HEK293 (cell line): ENCODE results near the gene TMEM184B.

Experiments used
- CTCF ChIA-PET: fragments of 350-600 bp; formaldehyde crosslinking; extraction: SDS; loops from one replicate; lab custom pipeline; 2021; ENCODE audit warnings: antibody characterized with exemption; lab: Yijun Ruan, JAX
- POLR2A ChIA-PET: fragments of 300-600 bp; formaldehyde crosslinking; extraction: SDS; loops from one replicate; lab custom pipeline; 2020; ENCODE audit warnings: antibody characterized with exemption, inconsistent platforms; lab: Yijun Ruan, JAX
- H3K27ac ChIP-seq: fragments of 200-500 bp; sonication (Bioruptor generic); 2 replicates; pipeline ENCODE4 v1.5.1; 2014; ENCODE audit warnings: low read depth, low read length, control low read depth, inconsistent platforms; ENCODE audit errors: extremely low read depth
- H3K36me3 ChIP-seq, 2 experiments: fragments of 200-500 bp in 1 of 2; sonication (Bioruptor generic) in 1 of 2; 1 replicate in 1 of 2; 2 replicates in 1 of 2; pipeline ENCODE4 v1.5.1; 2014 to 2017; ENCODE audit warnings: inconsistent platforms in 2 of 2, low read length in 2 of 2; ENCODE audit not compliant: control insufficient read depth in 2 of 2, insufficient read depth in 1 of 2
- H3K4me1 ChIP-seq: fragments of 200-500 bp; sonication (Bioruptor generic); 2 replicates; pipeline ENCODE4 v1.5.1; 2014; ENCODE audit warnings: mild to moderate bottlenecking, low read length, inconsistent platforms; ENCODE audit not compliant: control insufficient read depth, insufficient read depth
- H3K4me3 ChIP-seq: 2 replicates; pipeline ENCODE4 v1.5.1; 2011; ENCODE audit warnings: low read depth, mild to moderate bottlenecking, control low read depth, low read length, moderate library complexity
- H3K9me3 ChIP-seq: fragments of 200-500 bp; sonication (Bioruptor generic); 2 replicates; pipeline ENCODE4 v1.5.1; 2014; ENCODE audit warnings: low read depth, low read length, inconsistent platforms; ENCODE audit not compliant: control insufficient read depth, insufficient read depth
- ZNF560 ChIP-seq: fragments of 450-650 bp; formaldehyde crosslinking; IDR thresholded peaks from 2 replicates; pipeline ENCODE4 v1.5.1; 2017; ENCODE audit warnings: missing biosample characterization, missing genetic modification characterization, borderline replicate concordance
- ZNF701 ChIP-seq: fragments of 450-650 bp; formaldehyde crosslinking; IDR thresholded peaks from 2 replicates; pipeline ENCODE4 v1.5.1; 2016; ENCODE audit warnings: missing biosample characterization, missing genetic modification characterization
- ZSCAN23 ChIP-seq: fragments of 450-650 bp; formaldehyde crosslinking; IDR thresholded peaks from 2 replicates; pipeline ENCODE4 v1.5.1; 2016; ENCODE audit warnings: missing biosample characterization, missing genetic modification characterization

The TMEM184B gene

DNA sequence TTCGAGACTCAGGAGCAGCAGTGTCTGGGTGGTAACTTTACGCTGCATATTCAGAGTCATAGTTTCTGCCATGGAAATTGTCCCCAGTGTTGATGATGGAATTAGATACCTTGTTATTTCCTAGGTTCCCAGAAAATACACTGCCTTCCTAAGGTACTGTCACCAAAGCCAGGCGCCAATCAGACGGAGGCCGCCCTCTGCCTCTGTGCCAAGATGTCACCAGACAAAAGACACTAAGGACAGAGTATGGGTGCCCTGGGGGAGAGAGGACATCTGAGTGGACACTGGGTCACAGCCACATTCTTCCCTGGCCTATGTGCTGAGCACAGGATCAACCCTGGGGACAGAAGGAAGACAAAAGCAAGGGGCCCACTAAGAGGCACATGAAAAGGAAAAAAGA lies 102.3 kb downstream of the TMEM184B start:
- POLR2A ChIA-PET: interaction anchor here (0.7 kb wide), 1 partner anchor 276 kb away, joined by 5 read pairs; no protein-coding TSS in a partner anchor
- no peaks in the 10 kb centered on the region for H3K4me1 ChIP-seq
- TF ChIP-seq ZNF560 (no peak), ZSCAN23 (tag by site-specific recombination) (no peak), ZNF701 (no peak)
- TF ChIP-seq, all 188 proteins: peak for 0

More for the DNA sequence above, 102.3 kb downstream of the TMEM184B start:
- Histone ChIP-seq H3K27ac (no peak overlapping the region), H3K9me3 (no peaks in the 10 kb centered on the region), H3K36me3 (peaks cover 0 to 31% of the 10 kb centered on the region in 2 experiments; a peak in 2 of 3 replicates), H3K4me3 (no peak overlapping the region)
- CTCF ChIA-PET: interaction anchor here (0.6 to 1.0 kb wide), 3 partner anchors 56 to 111 kb away, joined by 3 to 4 read pairs (median 4); no protein-coding TSS in a partner anchor
